22Rv1 (cell line): Measurements from ENCODE around the gene ZCCHC12.

Source experiments
- ZFX ChIP-seq: fragments of 450-650 bp; IDR thresholded peaks from 2 replicates; pipeline ENCODE4 v1.6.1; 2017; ENCODE audit warnings: antibody characterized with exemption, borderline replicate concordance
- TF ChIP-seq, protein P1 (sequence below): fragments of 450-650 bp; IDR thresholded peaks from 2 replicates; pipeline ENCODE4 v1.5.1; 2017; ENCODE audit warnings: mild to moderate bottlenecking

DNA sequence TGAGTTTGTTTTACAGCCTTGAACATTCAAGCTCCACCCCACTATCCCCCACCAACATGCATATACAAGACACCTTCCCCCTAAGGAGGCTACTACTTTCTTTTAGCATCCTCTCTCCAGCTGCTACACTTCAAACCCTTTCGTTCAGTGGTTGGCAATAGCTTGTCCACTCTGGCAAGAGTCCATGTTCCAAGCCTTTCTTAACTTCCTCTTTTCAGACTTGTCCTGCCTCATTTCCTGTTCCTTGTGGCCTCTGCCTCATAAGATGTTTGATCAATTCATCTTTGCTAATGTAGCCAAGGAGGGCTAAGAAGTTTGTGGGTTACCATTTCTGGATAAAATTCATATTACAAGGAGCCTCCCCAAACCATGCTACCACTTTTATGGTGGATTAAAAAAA is 20.8 kb upstream of the ZCCHC12 start:
- TF ChIP-seq, protein P1, sequence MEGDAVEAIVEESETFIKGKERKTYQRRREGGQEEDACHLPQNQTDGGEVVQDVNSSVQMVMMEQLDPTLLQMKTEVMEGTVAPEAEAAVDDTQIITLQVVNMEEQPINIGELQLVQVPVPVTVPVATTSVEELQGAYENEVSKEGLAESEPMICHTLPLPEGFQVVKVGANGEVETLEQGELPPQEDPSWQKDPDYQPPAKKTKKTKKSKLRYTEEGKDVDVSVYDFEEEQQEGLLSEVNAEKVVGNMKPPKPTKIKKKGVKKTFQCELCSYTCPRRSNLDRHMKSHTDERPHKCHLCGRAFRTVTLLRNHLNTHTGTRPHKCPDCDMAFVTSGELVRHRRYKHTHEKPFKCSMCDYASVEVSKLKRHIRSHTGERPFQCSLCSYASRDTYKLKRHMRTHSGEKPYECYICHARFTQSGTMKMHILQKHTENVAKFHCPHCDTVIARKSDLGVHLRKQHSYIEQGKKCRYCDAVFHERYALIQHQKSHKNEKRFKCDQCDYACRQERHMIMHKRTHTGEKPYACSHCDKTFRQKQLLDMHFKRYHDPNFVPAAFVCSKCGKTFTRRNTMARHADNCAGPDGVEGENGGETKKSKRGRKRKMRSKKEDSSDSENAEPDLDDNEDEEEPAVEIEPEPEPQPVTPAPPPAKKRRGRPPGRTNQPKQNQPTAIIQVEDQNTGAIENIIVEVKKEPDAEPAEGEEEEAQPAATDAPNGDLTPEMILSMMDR: no peak
- no peak for TF ChIP-seq ZFX
